NCI-H2107 (cell line): ENCODE measurements around the gene CREB3L1.

Source experiments
- DNase-seq: peaks from one replicate; lab custom pipeline; 2025; lab: John Stamatoyannopoulos, UW

Gene CREB3L1

DNA sequence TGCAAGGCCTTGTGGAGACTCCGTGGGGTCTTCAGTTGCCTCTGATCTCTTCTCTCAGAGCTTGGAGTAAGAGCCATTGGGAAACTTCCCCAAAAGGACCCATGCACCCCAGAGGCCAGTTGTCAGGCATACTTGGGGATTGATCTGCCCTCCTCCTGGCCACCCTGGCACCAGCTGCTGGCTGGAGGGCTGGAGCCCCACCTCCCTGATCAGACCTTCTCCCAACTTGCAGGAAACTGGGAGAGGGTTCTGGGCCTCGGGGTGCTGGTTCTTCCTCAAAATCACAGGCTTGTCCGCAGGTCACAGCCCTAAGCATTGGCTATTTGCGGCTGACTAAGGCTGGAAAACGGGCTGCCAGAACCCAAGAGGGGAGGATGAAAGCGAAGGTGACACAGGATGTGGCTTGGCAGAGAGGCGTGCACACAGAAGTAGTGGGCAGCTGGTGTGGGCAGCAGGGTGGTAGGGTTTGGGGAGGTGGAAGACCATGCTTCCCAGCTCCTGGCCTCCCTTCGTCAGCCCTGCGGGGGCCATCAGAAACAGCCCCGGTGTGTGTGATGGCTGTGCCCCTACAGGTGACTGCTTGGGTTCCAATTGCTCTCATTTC lies 68.5 kb downstream of the CREB3L1 start:
- DNase-seq: no peak

DNA sequence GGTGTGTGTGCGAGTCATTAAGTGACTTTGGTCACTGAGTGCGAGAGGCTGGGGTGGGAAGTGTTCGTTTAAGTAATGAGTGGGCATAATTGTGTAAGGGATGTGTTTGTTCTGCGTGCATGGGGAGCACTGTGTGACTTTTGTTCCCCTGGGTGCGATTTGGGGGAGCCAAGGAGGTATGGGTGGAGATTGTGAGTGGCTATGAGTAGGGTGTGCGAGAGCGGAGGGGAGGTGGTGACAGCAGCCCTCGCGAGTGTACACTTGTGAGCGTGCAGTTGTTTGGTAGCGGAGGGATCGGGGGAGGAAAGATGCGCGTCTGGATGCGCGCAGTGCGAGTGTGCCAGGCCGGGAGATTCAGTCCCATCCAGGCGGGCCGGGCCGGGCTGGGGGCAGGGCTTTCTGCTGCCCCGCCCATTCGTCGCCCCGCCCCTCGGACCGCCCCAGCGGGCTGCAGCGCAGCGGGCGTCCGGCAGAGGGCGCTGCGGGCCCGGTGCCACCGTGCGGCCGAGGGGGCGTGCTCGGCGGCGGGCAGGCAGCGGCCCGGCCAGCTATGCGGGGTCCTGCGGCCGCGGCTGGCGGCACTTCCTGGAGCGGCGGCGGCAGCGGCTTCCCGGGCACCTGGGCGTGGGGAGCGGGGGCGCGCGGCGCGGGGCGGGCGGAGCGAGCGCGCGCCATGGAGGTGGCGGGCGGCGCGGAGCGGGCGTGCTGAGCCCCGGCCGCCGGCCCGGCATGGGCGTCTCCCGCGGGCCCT lies 69.6 kb downstream of the CREB3L1 start, which contains the start of gene DGKZ:
Gene DGKZ (plus strand): TSS at position 578 of the 751 bp plus-strand sequence. CDS start 197 bp downstream, outside the sequence.
- peak; percentile 79 for DNase-seq

DNA sequence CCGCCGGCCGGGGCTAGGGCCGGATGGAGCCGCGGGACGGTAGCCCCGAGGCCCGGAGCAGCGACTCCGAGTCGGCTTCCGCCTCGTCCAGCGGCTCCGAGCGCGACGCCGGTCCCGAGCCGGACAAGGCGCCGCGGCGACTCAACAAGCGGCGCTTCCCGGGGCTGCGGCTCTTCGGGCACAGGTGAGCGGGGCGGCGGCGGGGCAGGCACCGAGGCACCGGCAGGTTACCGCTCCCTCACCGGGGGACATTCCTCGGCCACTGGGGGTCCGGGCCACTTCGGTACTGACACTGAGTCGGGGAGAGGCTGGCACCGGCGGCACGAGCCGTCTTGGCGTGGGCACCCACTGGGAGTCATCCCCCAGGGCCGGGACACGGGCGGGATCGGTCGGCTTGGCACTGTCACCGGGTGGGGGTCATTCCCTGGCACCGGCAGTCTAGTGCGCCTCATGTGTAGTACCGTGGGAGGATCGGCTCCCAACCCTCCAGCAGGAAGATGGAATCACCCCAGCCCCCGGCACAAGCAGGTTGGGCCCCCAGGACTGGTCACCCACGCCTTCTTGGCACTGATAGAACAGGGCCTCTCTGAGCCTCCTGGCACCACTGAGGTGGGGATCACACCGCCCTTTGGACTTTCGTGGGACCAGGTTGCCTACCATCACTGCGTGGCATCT lies 70.3 kb downstream of the CREB3L1 start:
- no peak for DNase-seq

DNA sequence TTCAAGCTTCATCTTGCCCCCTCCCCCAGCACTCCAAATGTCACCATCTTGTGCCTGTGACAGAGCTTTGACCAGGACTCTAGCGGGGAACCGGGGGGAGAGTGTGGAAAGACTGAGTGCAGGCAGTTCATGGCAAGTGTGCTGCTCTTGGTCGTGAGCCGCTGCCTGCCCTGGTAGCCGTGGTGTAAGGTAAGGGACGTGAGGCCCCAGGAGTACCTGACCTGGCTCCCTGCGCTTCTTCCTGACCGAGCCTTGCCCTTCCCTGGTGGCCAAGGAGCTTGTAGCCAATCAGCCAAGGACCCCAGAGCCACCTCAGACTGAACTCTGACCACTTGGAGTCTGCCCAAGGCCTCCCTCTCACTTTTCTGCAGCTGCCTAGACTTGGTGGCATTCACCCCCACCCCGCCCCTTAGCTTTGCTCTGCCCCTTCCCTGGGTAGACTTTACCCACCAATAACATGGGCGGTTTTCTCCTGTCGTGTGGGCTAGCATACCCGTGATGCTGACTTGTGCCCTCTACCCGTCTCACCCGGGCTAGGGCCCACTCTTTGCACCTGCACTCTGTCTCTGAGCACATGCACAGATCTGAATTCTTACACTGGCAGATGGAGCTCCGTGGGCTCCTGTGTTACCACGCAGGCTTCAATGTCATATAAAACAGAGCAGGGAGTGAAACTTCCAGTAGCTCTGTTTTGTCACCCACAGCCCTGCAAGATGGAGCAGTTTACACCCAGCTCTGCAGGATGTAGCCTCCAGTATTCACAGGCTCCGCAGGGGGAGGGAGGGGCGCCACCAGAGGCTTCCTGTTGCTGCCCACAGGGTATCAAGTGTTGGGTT lies 71.3 kb downstream of the CREB3L1 start:
- DNase-seq: no peak

DNA sequence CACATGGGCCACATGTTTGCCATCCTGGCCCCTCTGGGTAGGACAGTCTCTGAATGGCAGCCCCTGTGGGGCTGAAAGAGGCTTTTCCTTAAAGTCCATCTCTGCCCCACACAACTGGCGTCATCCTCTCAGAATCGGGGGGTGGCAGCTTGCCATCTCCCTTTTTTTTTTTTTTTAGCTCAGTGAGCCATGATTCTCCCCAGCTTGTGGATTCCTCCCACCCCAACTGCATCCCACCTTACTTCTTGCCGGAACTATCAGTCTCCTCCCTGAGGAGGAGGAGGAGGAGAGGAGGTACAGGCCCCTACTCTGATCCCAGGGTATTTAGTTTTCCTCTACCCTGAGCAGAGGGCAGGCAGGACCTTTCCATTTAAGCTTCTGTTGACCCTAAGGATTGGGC lies 73.2 kb downstream of the CREB3L1 start:
- no peak for DNase-seq

DNA sequence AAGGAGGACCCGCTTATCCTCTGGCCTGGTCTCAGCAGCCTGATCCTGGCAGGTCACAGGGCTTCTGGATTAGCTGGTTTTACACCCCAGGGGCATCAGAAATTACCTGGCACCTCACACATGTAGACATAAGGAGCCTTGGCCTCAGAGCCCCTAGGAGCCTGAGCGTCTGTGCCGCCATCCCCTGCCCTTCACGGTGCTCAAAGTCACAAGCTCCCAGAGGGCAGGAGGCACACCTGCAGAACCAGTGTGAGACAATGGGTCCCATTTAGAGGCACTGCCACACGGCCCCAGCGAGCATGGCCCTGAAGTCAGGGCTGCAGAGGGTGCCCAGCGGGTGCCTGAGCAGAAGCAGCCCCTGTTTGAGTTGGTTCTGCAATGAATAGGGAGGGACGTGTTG lies 73.7 kb downstream of the CREB3L1 start:
- DNase-seq: no peak

DNA sequence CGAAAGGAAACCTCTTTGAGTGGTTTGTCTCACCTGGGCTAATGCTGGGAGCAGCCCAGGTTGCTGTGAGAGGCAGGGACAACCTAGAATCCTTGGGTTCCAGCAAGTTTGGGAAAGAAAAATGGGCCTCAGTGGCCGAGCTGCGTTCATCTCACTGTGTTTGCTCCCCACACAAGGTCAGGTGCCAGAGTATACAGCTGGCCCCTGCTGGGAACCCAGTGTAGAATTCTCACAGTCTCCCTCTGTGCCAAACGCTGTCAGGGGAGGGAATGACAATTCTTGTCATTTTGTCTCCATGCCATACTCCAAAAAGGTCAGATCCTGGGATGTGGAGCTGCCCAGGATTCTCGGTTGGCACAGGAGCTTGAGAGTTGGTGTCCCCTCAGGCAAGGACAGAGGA lies 74.1 kb downstream of the CREB3L1 start:
- DNase-seq: no peak

DNA sequence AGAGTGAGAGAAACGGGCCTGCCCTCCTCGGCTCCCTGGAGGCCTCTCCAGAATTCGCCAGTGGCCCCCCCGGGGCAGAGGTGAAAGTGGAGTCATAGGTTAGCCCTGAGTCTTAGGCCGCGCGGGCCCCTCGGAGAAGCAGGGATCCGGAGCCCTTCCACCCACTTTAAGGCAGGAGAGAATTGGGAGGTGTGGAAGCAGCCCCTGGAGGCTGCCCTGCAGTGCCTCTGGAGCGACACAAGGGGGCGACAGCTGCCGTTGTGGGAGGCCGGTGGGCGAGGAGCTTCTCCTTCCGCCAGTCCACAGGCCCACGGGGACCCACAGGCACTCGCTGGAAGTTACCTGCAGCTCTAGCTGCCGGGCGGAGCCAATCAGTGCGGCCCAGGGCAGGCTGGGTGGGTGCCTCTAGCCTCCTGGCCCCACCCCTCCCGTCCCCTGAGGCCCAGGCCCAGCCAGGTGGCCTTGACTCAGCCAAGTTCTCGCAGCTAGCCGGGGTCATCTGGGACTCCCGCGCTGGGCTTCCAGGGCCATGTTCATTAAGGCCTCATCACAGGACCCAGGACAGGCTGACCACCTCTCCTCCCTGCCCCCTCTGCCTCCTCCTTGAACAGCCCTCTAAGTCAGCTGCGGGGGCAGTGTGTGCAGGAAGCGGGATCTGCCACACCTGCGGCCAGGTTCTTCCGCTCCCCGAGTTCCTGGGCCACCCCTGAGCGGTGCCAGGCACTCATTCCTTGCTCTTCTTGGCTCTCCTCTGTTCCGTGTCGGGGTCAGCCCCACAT lies 74.8 kb downstream of the CREB3L1 start:
- DNase-seq: no peak

DNA sequence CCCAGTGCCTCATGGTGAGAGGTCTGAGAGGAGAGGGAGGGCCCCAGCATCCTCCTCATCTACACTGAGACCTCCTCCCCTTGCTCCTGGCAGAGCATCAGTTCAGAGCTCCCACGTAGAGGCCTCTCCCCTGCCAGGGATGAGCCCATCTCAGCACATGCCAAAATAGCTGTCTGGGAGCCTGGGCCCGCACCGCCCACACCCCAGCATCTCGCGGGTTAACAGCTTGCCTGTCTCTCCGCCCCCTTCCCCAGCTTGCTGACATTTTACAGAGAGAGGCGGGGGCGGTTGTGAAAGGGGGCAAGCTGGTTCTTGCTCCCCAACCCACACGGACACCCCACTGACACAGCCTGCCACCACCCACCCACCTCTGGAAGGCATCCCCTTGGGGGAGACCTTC lies 76.2 kb downstream of the CREB3L1 start:
- DNase-seq: no peak

DNA sequence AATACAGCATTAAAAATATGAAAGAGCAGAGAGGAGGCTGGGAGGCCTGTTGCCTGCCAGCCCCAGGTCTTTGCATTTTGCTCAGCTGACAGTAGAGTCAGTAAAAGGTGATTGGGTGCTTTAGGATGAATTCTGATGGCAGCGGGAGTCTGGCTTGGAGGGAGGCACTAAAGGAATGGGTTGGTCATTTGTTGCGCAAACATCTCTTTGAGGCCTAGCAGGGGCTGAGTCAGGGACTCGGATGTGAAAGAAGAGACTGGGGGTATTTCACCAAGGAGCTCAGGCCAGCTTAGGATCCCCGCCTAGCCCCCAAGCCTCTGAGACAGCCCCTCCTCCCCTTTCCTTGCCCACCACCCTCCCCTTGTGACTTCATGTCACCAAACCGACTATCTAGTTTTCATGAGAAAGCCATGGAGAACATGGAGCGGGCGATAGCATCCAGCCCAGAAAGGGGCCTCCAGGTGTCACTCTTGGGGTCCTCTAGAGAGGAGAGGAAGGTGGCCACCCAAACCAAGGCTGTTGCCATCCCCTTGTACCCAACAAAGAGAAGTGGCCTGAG lies 79.5 kb downstream of the CREB3L1 start:
- DNase-seq: no peak

DNA sequence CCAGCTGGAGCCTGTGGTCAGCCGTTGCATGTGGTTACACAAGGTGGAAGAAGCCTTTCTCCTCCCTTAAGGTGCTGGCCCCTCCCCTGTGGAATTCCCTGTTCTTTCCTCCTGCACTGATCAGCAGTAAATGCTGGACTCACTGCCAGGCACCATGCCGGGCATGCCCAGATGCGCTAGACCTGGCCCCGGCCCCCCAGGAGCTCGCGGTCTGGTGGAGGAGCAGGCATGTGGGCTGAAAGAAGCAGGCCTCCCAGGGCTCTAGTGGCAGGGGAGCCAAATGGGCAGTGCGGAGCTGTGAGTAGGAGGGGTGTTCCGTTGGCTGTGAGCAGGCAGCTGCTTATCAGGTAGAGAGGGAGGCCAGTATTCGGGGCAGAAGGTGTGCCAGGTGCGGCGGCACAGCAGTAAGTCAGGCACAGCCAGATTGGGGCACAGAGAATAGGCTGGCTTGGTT lies 80.0 kb downstream of the CREB3L1 start:
- peak; percentile 79 for DNase-seq

DNA sequence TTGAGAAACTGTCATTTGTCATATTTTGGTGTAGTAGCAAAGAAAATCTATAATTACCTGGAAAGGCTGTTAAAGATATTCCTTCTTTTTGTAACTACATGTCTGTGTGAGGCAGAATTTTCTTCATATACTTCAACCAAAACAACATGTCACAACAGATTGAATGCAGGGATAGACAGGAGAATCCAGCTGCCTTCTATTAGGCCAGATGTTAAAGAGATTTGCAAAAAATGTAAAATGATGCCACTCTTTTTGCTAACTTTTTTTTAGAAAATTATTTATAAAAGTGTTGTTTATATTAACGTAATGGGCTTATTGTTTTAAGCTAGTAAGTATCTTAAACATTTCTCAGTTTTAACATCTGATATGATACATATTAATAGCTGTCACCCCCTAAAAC lies 82.5 kb downstream of the CREB3L1 start:
- no peak for DNase-seq

DNA sequence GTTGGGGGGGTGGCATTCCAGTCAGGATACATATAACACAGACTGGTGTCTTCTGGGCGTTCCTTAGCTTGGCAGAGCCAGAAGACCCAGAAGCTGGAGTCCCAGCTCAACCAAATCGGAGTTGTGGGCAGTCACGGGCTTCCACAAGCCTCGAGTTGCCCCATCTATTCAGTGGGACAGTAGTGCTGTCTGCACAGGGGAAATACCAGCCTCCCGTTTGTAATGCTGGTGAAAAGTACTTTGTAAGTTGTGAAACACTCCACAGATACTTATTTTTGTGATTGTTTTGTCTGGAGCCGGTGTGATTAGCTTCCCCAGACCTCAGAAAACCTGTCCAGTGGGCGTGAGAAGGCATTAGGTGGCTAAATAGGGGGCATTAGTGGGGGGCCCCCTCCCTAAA lies 83.4 kb downstream of the CREB3L1 start:
- no peak for DNase-seq

DNA sequence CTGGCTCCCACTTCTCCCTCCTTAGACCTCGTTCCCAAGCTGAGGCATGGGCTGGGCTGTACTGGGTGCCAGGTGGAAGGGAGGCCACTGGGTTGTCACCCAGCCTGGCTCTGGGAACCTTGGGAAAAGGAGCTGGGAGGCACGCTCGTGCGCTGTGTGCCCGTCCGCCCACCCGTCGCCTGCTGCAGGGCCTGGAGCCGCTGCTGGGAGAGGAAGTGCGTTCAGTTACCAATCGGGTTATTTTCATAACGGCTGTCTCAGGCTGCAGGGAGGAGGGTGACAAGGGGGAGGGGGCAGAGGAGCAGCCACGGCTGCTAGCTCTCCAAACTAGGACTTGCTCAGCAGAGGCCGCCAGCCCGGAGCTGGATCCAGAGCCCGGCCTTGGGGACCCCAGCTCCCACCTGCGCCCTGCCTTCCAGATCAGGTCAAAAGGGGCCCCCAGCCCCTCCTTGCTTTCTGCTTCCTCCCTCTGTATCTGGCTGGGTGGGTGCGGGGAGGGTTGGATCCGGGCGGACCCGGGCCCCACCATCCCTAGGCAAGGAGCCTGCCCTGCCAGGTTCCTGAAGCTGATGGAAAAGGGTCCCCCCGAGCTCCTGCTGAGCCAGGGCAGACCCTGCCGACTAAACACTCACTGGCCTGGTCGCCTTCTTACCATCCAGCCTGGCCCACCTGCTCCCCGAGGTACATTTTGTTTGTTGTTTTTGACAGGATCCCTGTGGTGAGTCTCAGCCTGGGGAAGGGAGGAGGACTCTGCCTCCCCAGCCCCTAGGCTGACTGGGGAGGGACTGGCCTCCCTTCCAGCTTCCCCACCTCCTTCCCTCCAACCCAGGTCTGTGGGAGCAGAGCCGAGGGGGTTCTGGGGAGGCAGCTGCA lies 84.1 kb downstream of the CREB3L1 start:
- DNase-seq: peak; percentile 76

DNA sequence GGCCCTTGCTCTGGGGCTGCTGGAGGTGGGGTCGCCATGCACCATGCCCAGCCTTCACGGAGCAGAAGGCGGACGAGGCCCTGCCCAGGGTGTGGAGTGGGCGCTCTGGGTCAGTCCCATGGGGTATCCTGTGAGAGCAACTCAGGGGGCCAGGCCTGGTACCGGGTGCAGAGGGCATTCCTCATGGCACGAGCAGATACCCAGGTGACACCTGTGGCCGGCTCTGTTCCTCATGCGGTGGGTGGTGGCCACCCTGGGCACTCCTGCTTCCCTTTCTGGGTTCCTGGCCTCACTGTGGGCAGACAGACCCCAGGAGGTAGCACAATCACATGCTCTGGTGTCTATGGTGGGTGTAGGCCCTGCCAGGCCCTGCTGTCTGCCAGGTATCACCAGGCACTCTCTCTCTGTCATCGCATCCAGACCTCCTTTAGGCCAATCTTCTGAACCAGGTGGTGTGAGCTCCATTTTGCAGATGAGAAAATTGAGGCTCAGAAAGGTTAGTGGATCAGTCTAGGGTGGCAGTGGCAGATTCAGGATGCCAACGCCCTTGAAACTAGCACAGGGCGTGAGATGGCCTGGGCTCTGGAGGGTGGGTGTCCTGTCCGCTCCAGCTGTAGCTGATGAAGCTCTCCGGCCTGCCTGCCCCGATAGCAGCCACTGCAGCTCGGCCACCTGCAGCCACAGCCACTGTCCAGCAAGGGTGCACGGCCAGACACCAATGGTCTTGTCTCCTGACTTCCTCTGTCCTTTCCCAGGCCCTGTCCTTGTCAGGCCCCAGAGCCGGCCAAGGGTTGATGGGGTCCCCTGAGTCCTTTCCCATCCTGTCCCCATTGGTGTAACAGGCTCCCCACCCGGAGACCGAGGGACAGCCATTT lies 84.9 kb downstream of the CREB3L1 start:
- no peak for DNase-seq

DNA sequence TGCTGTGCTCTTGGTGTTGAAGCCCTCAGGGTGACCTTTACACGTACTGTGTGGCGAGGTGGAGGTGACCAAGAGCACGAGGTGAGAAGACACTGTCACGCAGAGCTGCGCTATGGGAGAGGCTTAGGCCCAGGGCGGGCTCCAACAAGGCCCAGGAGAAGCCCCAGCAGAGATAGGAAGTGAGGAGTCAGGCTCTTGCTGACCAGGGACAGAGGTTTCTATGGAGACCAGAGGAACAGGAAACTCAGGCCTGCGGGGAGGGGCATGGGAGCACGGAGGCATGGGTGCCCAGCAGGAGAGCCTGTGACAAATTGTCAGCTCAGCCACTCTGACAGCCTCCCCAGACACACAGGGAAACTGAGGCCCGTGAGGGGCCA lies 85.6 kb downstream of the CREB3L1 start:
- no peak for DNase-seq

DNA sequence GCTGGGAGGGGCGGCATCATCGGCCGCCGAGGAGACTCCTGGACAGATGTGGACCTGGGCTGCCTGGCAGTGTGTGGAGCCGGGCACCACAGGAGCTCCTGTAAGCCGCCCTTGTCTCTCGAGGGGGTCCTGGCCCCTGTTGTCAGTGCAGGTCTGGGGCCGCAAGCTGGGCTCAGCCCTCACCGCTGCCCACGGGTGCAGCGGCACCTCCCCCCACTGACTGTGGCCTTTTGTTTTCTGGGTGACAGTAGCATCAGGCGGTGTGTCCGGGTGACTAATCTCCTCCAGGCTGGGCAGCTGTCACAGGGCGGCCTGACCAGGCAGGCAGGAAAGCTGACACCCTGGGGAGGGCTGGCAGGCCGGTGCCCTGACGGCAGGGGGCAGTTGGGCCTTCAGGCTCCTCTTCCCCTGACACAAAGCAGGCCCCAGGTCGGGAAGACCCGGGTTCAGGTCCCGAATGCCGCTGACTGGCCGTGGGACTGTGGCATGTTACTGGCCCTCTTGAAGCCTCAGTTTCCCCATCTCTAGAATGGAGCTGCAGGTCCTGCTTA lies 86.1 kb downstream of the CREB3L1 start:
- no peak for DNase-seq

DNA sequence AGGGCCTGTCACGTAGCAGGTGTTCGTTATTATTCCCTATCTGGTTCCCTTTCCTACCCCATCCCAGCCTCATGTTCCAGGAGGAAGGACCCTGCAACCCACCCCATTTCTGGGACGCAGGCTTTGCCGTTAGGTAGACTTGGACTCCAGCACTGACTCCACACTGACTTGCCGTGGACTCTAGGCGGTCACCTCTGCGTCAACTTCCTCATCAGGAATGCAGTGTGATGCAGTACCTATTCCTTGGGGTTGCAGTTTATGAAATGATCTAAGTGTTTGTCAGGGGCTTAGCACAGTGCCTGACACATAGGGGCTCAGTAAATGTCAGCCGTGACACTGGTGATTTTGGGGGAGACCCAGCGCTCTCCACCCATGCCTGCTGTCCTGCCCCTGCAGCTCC lies 86.6 kb downstream of the CREB3L1 start:
- DNase-seq: no peak

DNA sequence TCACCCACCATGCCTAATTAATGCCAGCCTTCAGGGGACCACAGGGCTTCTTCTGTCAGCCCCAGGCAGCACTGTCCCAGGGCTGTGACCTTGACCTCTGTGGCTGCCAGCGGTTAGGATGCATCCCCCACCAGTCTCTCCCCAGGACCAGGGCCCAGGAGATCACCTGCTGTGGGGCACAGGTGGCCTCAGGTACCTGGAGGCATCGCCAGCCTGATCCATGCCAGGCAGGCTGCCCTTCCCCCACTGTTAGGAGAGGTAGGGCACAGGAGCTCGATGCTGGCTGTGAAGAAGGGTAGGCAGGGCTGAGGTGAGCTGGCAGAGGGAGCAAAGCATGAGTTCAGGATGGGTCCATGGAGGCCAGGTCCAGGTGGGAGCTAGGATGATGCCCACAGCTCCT lies 87.3 kb downstream of the CREB3L1 start:
- no peak for DNase-seq
